ENCODE results near the gene CNEP1R1. TPM values are rescaled to one million over a fixed set of nuclear protein-coding genes. Genes with fewer than 3 reads are reported as not detected.
"Not testable (repeated sequence)": the region's sequence is repeated elsewhere in the genome, so short reads cannot be mapped to it uniquely, and the experiment has no call there.

Gene CNEP1R1
- total and polyA plus RNA-seq, 12 donors, result 13.9 to 25.3 (median 19.9) TPM

- H3K27ac ChIP-seq, result no peak overlapping the region
- TF ChIP-seq CTCF (IDR thresholded peaks at IDR 0.05) (no peak), POLR2A (IDR thresholded peaks at IDR 0.05) (no peak)
- H3K27me3 ChIP-seq, result no peaks in the 10 kb centered on the region
- H3K9me3 ChIP-seq (replicated peaks in 1 of 3), result no peaks in the 10 kb centered on the region
- WGBS, 4 donors, result 90 to 97% (median 93%) methylated on average over 2 of the region's 2 CpGs
- no peak overlapping the region for H3K4me3 ChIP-seq
- no peaks in the 10 kb centered on the region for H3K4me1 ChIP-seq (replicated peaks in 1 of 2)
- DNase-seq, result no peak
- H3K36me3 ChIP-seq (replicated peaks in 1 of 2), result no peaks in the 10 kb centered on the region
- intact Hi-C loops (cut with DNase I), result no loop called here
Observed at GRCh38 chr16:50012182-50012581, 12.8 kb upstream of the CNEP1R1 start.

- H3K27ac ChIP-seq; H3K4me1 ChIP-seq (replicated peaks in 1 of 2); DNase-seq; H3K9me3 ChIP-seq (replicated peaks in 1 of 3); H3K4me3 ChIP-seq; intact Hi-C loops (cut with DNase I); H3K36me3 ChIP-seq (replicated peaks in 1 of 2); H3K27me3 ChIP-seq: not testable (repeated sequence)
- 77 to 86% (median 81%) methylated on average over 7 to 8 of the region's 8 CpGs for WGBS, 4 donors
Observed at GRCh38 chr16:50014211-50014610, 10.8 kb upstream of the CNEP1R1 start.

- Histone ChIP-seq H3K4me3 (no peak overlapping the region), H3K27me3 (no peaks in the 10 kb centered on the region), H3K9me3 (replicated peaks in 1 of 3) (no peaks in the 10 kb centered on the region), H3K4me1 (replicated peaks in 1 of 2) (no peaks in the 10 kb centered on the region), H3K27ac (no peak overlapping the region), H3K36me3 (replicated peaks in 1 of 2) (no peaks in the 10 kb centered on the region)
- 84 to 92% (median 89%) methylated on average over 2 of the region's 2 CpGs for WGBS, 4 donors
- DNase-seq, result no peak
- intact Hi-C loops (cut with DNase I), result no loop called here
- TF ChIP-seq CTCF (IDR thresholded peaks at IDR 0.05) (no peak), POLR2A (IDR thresholded peaks at IDR 0.05) (no peak)
Observed at GRCh38 chr16:50015631-50016030, 9.4 kb upstream of the CNEP1R1 start.

- H3K27me3 ChIP-seq, result no peaks in the 10 kb centered on the region
- intact Hi-C loops (cut with DNase I), result no loop called here
- DNase-seq, result no peak
- no peaks in the 10 kb centered on the region for H3K9me3 ChIP-seq (replicated peaks in 1 of 3)
- no peak overlapping the region for H3K27ac ChIP-seq
- 75 to 83% (median 80%) methylated on average over 9 of the region's 9 CpGs for WGBS, 4 donors
- no peak overlapping the region for H3K4me3 ChIP-seq
- no peaks in the 10 kb centered on the region for H3K36me3 ChIP-seq (replicated peaks in 1 of 2)
- no peak for TF ChIP-seq CTCF (IDR thresholded peaks at IDR 0.05)
- TF ChIP-seq POLR2A (IDR thresholded peaks at IDR 0.05), result no peak
- no peaks in the 10 kb centered on the region for H3K4me1 ChIP-seq (replicated peaks in 1 of 2)
Observed at GRCh38 chr16:50017553-50017952, 7.5 kb upstream of the CNEP1R1 start.

GRCh38 chr16:50021544-50021943, 3.5 kb upstream of the CNEP1R1 start:
- H3K36me3 ChIP-seq (replicated peaks in 1 of 2), result no peaks in the 10 kb centered on the region

More at GRCh38 chr16:50021544-50021943, 3.5 kb upstream of the CNEP1R1 start:
- no peaks in the 10 kb centered on the region for H3K9me3 ChIP-seq (replicated peaks in 1 of 3)
- H3K4me3 ChIP-seq, result no peak overlapping the region
- intact Hi-C loops (cut with DNase I), result loop anchor here in 1 of 2 donors (10.0 kb wide), 2 partner anchors 333 to 783 kb away; no protein-coding TSS in a partner anchor
- H3K27ac ChIP-seq, result no peak overlapping the region
- H3K27me3 ChIP-seq, result no peaks in the 10 kb centered on the region
- H3K4me1 ChIP-seq (replicated peaks in 1 of 2), result peaks cover 3 to 6% of the 10 kb centered on the region in 2 donors
- DNase-seq, result no peak
- WGBS, 4 donors, result 37 to 58% (median 52%) methylated on average over 2 of the region's 2 CpGs
- TF ChIP-seq CTCF (IDR thresholded peaks at IDR 0.05), result no peak
- no peak for TF ChIP-seq POLR2A (IDR thresholded peaks at IDR 0.05)
